Skeletal muscle tissue (tissue), 4 donors: ENCODE measurements around the gene ATP6V0D1. TPM values are rescaled to one million over a fixed set of nuclear protein-coding genes. Genes with fewer than 3 reads are reported as not detected.
"Not testable (repeated sequence)": the region's sequence is repeated elsewhere in the genome, so short reads cannot be mapped to it uniquely, and the experiment has no call there.

Source experiments
- H3K27ac ChIP-seq: one replicate; pipeline ENCODE4 v1.7.0; 2013; ENCODE audit warnings: mild to moderate bottlenecking, low read depth, low read length, inconsistent platforms
- H3K27me3 ChIP-seq, 3 donors: one replicate each; pipeline ENCODE4 v1.7.0; 2013; ENCODE audit warnings: low read length in 3 of 3; ENCODE audit not compliant: control insufficient read depth in 3 of 3, insufficient read depth in 3 of 3
- H3K36me3 ChIP-seq, 3 donors: one replicate each; pipeline ENCODE4 v1.7.0; 2013; ENCODE audit warnings: low read length in 3 of 3; ENCODE audit not compliant: control insufficient read depth in 3 of 3, insufficient read depth in 3 of 3
- H3K4me1 ChIP-seq, 3 donors: one replicate each; pipeline ENCODE4 v1.7.0; 2013; ENCODE audit warnings: low read length in 3 of 3, mild to moderate bottlenecking in 3 of 3; ENCODE audit not compliant: control insufficient read depth in 3 of 3, insufficient read depth in 3 of 3
- H3K4me3 ChIP-seq, 3 donors: one replicate each; pipeline ENCODE4 v1.7.0; 2013; ENCODE audit warnings: low read length in 3 of 3
- H3K9ac ChIP-seq, 3 donors: one replicate each; pipeline ENCODE4 v1.7.0; 2013; ENCODE audit warnings: low read length in 3 of 3, mild to moderate bottlenecking in 3 of 3, moderate library complexity in 2 of 3, low read depth in 1 of 3
- H3K9me3 ChIP-seq, 3 donors: one replicate each; pipeline ENCODE4 v1.7.0; 2013; ENCODE audit warnings: low read length in 3 of 3; ENCODE audit not compliant: control insufficient read depth in 3 of 3
- total RNA-seq: library from RNA; depleted of rRNA; stranded (reverse); fragments of >200 nt; gene quantifications from one replicate; pipeline ENCODE4 v1.2.3, GENCODE V29; 2014
- donor health status: Osteomylitis.

ATP6V0D1 gene
- total RNA-seq, 1 donor from 2014 or later: 46.4 TPM

DNA sequence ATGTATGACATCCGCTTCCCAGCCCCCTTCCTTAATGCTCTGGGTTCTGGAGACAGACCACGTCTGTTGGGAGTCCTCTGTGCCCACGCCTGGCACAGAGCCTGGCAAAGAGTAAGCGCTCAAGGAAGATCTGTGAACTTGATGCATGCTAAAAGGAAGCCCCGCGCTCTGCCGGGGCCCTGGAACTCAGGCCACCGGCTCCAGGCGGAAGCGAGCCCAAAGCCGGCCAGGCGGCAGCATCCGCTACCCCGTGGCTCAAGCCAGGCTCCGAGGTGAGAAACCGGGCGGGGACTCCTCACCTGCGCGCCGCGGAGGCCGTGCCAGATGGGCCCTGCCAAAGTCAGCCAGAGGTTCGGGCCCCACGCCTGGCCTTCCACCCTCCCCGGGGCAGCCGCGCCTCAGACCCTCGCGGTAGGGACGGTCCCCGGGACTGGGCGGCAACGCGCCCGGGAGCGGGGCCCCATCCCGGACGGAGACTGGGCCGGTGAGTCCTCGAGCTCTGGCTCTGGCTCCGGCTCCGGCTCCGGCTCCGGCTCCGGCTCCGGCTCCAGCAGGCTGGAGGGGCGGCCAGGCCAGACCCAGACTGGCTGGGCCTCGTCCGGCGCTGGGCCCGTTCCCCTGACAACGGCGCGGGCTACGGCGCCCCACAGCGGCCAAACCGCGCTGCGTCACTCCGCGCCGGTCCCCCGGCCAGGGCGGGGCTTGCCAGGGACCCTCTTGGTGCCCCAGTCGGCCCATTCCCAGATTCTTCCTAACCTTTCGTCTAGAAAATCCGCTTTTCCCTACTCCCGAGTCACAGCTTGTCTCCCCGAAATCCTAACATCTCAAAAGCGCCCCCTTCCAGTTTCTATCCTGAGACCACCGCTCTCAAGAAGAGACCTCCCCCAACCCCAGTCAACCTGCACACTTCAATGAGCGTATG, 64.8 kb downstream of the ATP6V0D1 start, which contains the start of gene ZDHHC1:
Gene ZDHHC1 (minus strand): TSS at position 606 of the 922 bp plus-strand sequence. CDS start 8,702 bp downstream, outside the sequence.
- Histone ChIP-seq H3K4me3 (peak within 1 kb of the TSS; percentile 78 to 83 (median 82)), H3K36me3 (no peaks in the 10 kb centered on the region), H3K27ac (peak within 1 kb of the TSS; percentile 80), H3K9ac (peak within 1 kb of the TSS; percentile 77 to 88 (median 86)), H3K27me3 (no peaks in the 10 kb centered on the region), H3K9me3 (no peaks in the 10 kb centered on the region), H3K4me1 (peaks cover 9 to 22% (median 10%) of the 10 kb centered on the region in 3 donors)

DNA sequence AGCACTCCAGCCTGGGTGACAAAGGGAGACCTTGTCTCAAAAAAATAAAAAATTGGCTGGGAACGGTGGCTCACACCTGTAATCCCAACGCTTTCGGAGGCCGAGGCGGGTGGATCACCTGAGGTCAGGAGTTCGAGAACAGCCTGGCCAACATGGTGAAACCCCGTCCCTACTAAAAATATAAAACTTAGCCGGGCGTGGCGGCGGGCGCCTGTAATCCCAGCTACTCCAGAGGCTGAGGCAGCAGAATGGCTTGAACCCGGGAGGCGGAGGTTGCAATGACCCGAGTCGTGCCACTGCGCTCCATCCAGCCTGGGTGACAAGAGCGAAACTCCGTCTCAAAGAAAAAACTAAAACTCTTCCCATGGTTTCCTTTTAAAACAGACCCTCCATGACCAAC, 65.5 kb downstream of the ATP6V0D1 start:
- peak overlapping the region; percentile 80 for H3K27ac ChIP-seq
- H3K27me3 ChIP-seq: not testable (repeated sequence)
- H3K4me1 ChIP-seq: peaks cover 9 to 22% (median 10%) of the 10 kb centered on the region in 3 donors

DNA sequence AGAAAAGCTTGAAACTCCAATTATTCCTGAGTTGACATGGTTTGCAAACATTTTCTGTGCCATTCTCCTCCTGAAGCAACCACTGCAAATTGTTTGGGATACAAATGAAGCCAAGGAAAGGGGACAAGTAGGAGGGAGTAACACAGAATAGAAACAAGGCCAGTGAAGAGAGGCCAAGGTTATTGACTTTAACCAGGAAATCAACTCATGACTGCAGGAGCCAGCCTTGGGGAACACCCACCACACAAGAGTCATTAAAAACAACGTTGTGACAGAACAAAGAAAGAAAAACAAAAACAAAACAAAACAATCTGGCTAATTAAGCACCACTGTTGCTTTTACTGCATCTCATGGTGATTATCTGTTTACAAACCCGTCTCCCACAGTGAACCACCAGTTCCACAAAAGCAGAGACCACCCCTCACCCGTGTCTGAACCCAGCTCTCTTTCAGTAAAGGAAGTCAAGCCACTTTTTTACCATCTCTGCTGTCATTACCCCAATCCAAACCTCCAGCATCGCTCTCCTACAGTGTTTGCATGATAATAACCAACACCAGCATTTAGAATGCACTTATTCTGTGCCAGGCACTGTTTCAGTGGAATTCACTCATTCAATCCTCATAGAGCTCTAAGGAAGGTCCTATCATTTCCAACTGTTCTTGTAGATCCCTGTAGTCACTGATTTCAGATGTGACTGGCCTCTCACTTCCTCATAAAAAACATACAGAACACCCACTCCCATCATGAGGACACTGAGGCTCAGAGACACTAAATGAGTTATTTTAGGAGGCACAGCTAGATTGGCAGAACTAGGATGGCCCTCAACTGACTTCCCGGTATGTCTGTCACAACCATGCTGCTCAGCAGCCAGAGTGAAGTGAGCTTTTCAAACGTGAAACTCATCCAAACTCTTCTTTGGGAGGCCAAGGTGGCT, 66.7 kb downstream of the ATP6V0D1 start:
- Histone ChIP-seq H3K9ac (no peak overlapping the region), H3K9me3 (no peaks in the 10 kb centered on the region), H3K27ac (no peak overlapping the region)

More for the DNA sequence above, 65.5 kb downstream of the ATP6V0D1 start:
- peak overlapping the region; percentile 77 to 88 (median 86) for H3K9ac ChIP-seq
- peak overlapping the region; percentile 78 to 83 (median 82) for H3K4me3 ChIP-seq
- H3K9me3 ChIP-seq, H3K36me3 ChIP-seq: not testable (repeated sequence)

DNA sequence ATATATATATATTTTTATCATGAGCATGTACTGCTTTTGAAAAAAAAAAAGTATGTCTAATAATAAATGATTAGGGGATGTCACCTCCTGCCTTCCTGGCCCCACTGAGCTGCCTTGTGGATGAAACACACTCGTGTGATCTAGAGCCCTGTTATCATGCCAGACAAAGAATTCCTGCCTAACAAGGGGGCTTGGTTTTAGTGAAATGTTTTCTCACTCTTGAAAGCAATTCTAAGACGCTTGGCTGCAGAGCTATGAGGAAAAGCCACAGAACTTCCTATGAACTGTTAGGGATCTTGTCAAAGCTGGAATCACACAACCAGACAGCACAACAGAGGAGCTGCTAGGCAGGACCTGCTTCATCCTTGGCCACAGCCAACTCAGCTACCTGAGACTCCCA, 68.7 kb downstream of the ATP6V0D1 start:
- Histone ChIP-seq H3K27ac (no peak overlapping the region), H3K4me3 (no peak overlapping the region), H3K9me3 (no peaks in the 10 kb centered on the region), H3K9ac (no peak overlapping the region), H3K27me3 (no peaks in the 10 kb centered on the region), H3K4me1 (peaks cover 10 to 43% (median 19%) of the 10 kb centered on the region in 3 donors), H3K36me3 (no peaks in the 10 kb centered on the region)

More for the DNA sequence above, 66.7 kb downstream of the ATP6V0D1 start:
- Histone ChIP-seq H3K36me3 (no peaks in the 10 kb centered on the region), H3K4me1 (peaks cover 9 to 32% (median 13%) of the 10 kb centered on the region in 3 donors), H3K4me3 (no peak overlapping the region), H3K27me3 (no peaks in the 10 kb centered on the region)

DNA sequence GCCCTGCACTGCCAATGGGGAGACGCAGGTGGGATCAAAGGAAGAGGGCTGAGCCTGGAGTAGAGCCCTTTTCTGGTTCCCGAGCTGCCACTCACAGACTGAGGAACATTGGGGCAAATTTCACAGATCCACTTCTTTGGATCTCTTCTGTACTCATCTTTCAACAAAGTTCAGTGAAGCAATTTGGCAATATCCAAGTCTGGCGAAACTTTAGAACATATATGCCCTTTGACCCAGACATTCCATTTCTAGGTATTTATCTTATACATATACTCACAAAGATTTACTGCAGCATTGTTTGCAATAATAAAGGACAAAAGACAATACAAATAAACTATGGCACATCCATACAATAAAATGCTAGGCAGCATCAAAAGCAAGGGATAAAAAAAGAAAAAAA, 69.6 kb downstream of the ATP6V0D1 start:
- no peaks in the 10 kb centered on the region for H3K27me3 ChIP-seq
- no peak overlapping the region for H3K9ac ChIP-seq
- no peaks in the 10 kb centered on the region for H3K9me3 ChIP-seq
- no peaks in the 10 kb centered on the region for H3K36me3 ChIP-seq
- H3K27ac ChIP-seq: no peak overlapping the region
- H3K4me1 ChIP-seq: peaks cover 15 to 48% (median 25%) of the 10 kb centered on the region in 3 donors
- no peak overlapping the region for H3K4me3 ChIP-seq

DNA sequence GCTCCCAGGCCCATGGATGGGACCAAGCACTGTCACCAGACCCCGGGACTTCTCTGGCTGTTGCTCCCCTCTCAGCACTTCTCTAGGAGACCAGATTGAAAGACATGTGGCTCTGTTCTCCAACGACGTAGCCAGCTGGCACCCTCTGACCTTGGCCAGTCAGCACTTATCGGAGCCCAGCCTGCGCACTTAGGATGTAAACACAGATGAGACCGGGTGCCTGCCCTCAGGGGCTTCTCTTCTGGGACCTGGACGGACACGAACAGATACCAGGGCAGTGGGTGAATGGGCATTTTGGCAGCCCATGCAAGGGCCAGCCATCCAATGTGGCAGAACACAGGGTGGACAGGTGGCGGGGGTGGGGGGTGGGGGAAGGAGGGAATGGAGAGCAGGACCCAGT, 71.3 kb downstream of the ATP6V0D1 start:
- Histone ChIP-seq H3K27me3 (no peaks in the 10 kb centered on the region), H3K4me3 (no peak overlapping the region), H3K27ac (no peak overlapping the region), H3K36me3 (no peaks in the 10 kb centered on the region), H3K4me1 (peaks cover 25 to 58% (median 42%) of the 10 kb centered on the region in 3 donors), H3K9ac (no peak overlapping the region), H3K9me3 (no peaks in the 10 kb centered on the region)

DNA sequence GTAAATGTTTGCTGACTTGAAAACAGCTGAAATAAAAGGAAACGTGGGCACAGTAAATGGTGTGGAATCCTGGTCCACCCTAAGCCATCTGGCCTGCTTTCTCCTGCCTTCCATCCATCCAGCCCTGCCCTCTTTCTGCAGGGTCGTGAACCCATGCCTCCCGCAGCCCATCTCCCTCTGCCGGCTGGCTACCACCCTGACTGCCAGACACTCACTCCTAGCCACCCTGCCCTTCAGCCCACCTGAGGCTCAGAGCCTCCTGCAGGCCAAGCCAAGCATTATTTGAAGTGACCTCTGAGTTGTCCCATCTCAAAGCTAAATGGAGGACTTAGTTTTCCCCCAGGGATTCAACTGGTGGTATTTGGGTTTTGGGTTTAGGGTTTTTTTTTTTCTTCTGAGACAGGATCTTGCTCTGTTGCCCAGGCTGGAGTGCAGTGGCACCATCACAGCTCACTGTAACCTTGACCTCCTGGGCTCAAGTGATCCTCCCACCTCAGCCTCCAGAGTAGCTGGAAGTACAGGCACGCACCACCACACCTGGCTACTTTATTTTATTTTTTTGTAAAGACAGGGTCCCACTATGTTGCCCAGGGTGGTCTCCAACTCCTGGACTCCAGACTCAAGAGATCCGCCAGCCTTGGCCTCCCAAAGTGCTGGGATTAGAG, 73.0 kb downstream of the ATP6V0D1 start:
- Histone ChIP-seq H3K27ac (peak overlapping the region; percentile 89), H3K36me3 (no peaks in the 10 kb centered on the region), H3K4me1 (peaks cover 25 to 57% (median 46%) of the 10 kb centered on the region in 3 donors), H3K9ac (peak overlapping the region in 1 of 3 donors; percentile 71), H3K4me3 (no peak overlapping the region), H3K27me3 (no peaks in the 10 kb centered on the region), H3K9me3 (no peaks in the 10 kb centered on the region)

DNA sequence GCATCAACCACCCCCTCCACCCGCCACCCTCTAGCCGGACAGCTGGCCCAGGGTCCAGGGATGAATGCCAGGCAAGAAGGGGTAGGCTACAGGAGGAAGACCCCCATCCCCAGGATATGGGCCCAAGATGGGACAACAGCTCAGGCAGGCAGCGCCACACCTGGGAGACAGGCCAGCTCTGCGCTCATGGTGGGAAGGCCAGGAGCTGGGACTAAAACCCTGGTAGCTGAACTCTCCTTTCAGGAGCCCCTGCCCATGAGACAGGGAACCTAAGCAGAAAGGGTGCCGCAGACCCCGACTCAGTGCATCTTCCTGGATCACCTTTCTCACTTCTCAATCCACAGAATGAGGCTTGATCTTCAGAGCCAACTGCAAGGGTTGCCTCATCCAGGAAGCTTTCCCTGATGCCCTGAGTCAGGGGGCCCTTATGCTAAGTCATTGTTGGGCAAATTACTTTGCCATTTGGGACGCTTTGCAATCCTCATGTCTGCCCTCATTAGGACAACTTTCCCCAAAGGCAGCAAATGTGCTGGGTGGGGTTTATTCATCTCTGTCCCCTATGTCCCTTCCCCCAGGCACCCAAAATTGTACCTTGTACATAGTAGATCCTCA, 73.7 kb downstream of the ATP6V0D1 start:
- Histone ChIP-seq H3K9ac (peak overlapping the region; percentile 71 to 77 (median 74)), H3K27me3 (no peaks in the 10 kb centered on the region), H3K36me3 (no peaks in the 10 kb centered on the region), H3K9me3 (no peaks in the 10 kb centered on the region), H3K4me3 (no peak overlapping the region), H3K4me1 (peaks cover 25 to 57% (median 46%) of the 10 kb centered on the region in 3 donors), H3K27ac (peak overlapping the region; percentile 89)
